ENCODE results near the gene TRDN. TPM values are rescaled to one million over a fixed set of nuclear protein-coding genes. Genes with fewer than 3 reads are reported as not detected.

The TRDN gene
- total RNA-seq, 1 experiment from 2014 or later = 10.4 TPM

GRCh38 chr6:123622780-123623179, 14.0 kb downstream of the TRDN start:
- Histone ChIP-seq H3K56ac (ENCODE audit: insufficient read length, low read depth, low read length) (no peak overlapping the region), H4K91ac (ENCODE audit: insufficient read length, low read depth, low read length) (no peak overlapping the region), H3K4ac (ENCODE audit: low read depth, low read length) (no peak overlapping the region), H3K14ac (ENCODE audit: insufficient read depth, low read length) (no peak overlapping the region), H2BK12ac (ENCODE audit: insufficient read length, low read depth, low read length) (no peak overlapping the region), H3K9me3 (ENCODE audit: control insufficient read depth, low read depth, low read length) (no peaks in the 10 kb centered on the region), H3K79me2 (ENCODE audit: insufficient read depth, low read length) (no peaks in the 10 kb centered on the region), H2AK5ac (ENCODE audit: insufficient read length, low read length) (no peak overlapping the region), H3K23me2 (ENCODE audit: insufficient read length, low read depth, low read length, poor library complexity, severe bottlenecking) (no peaks in the 10 kb centered on the region), H3K4me1 (ENCODE audit: insufficient read depth, low read length) (no peaks in the 10 kb centered on the region), H4K20me1 (ENCODE audit: control insufficient read depth, insufficient read depth, insufficient read length) (no peaks in the 10 kb centered on the region), H2AFZ (ENCODE audit: low read length) (no peak overlapping the region), H2BK20ac (ENCODE audit: low read depth, low read length, poor library complexity, severe bottlenecking) (no peak overlapping the region), H2BK5ac (ENCODE audit: insufficient read length, low read length) (no peak overlapping the region), H3K18ac (ENCODE audit: insufficient read length, low read depth, low read length) (no peak overlapping the region), H4K8ac (replicated peaks; ENCODE audit: insufficient read length, low read depth, low read length) (no peak overlapping the region), H4K5ac (ENCODE audit: insufficient read length, low read depth, low read length) (no peak overlapping the region), H3K79me1 (ENCODE audit: insufficient read depth, low read depth, low read length, poor library complexity, severe bottlenecking) (no peaks in the 10 kb centered on the region), H3T11ph (ENCODE audit: low read length) (no peak overlapping the region), H3K9ac (ENCODE audit: extremely low read depth, insufficient read length, low read length) (no peak overlapping the region), H3K27ac (ENCODE audit: insufficient read length, low read depth, low read length) (no peak overlapping the region), H3K23ac (ENCODE audit: insufficient read length, low read depth, low read length) (no peak overlapping the region), H2BK15ac (ENCODE audit: low read depth, low read length) (no peak overlapping the region), H2BK120ac (ENCODE audit: low read depth, low read length, poor library complexity, severe bottlenecking) (no peak overlapping the region), H3K27me3 (ENCODE audit: insufficient read depth, low read length) (no peaks in the 10 kb centered on the region), H3K4me2 (ENCODE audit: insufficient read depth, insufficient read length, low read length) (no peak overlapping the region)
- no peak for DNase-seq
- Mint-ChIP-seq H3K27me3 (ENCODE audit: low read depth) (no peaks in the 10 kb centered on the region), H3K4me1 (no peaks in the 10 kb centered on the region), H3K9me3 (no peaks in the 10 kb centered on the region), H3K36me3 (ENCODE audit: insufficient read depth in 1 of 3, low read depth in 3 of 3) (no peaks in the 10 kb centered on the region), H3K4me3 (no peak overlapping the region), H3K27ac (no peak overlapping the region)
- WGBS (ENCODE audit: extremely low coverage, insufficient read length, low lambda C conversion rate) = no CpG with 5 or more reads among the region's 1 CpG
- TF ChIP-seq CTCF (conservative IDR thresholded peaks at IDR 0.05) = no peak
